GM12891 (cell line): ENCODE results near the gene SLC35C1.

Experiments
- POLR2A ChIP-seq: IDR thresholded peaks from 2 replicates; pipeline ENCODE4 v1.6.1; 2011; ENCODE audit warnings: low read depth, low read length, control low read depth
- POLR2AphosphoS5 ChIP-seq: IDR thresholded peaks from 2 replicates; pipeline ENCODE4 v1.6.1; 2011; ENCODE audit warnings: low read depth, low read length, control low read depth
- TAF1 ChIP-seq: IDR thresholded peaks from 2 replicates; pipeline ENCODE4 v1.6.1; 2011; ENCODE audit warnings: low read depth, low read length, control low read depth

DNA sequence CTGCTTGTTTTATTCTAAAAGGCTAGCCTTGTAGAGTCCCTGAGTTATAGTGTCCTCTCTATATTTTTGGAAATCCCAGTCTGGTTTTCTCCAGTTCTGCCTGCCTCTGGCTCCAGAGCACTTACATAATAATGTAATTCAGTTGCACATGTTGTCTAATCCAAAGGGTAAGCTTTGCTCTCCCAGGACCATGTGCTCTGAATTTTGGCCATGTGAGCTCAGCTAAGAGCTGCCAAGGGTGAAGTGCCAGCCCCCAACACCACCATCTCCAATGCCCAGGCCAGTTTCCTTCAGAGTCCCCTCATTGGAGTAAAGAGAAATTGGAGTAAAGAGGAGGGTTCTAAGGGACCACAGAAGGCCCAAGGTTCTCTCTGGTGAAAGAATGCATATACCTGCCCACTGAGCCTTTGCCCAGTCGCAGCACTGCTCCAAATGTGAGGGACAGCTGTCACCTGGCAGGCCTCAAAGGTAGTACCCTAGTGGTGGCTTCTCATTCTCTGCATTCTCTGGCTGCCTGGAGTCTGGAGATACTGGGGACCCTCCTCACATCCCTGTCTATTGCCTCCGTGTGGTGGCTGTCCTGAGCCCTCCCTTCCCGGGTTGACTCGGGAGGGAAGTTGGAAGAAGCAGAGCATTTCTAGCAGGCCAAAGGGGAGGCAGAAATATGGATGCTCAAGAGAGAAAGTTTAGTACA lies 47.2 kb downstream of the SLC35C1 start:
- TF ChIP-seq POLR2A (no peak), POLR2AphosphoS5 (no peak), TAF1 (no peak)
